ENCODE measurements around the gene CTNNA2.

Gene CTNNA2

DNA sequence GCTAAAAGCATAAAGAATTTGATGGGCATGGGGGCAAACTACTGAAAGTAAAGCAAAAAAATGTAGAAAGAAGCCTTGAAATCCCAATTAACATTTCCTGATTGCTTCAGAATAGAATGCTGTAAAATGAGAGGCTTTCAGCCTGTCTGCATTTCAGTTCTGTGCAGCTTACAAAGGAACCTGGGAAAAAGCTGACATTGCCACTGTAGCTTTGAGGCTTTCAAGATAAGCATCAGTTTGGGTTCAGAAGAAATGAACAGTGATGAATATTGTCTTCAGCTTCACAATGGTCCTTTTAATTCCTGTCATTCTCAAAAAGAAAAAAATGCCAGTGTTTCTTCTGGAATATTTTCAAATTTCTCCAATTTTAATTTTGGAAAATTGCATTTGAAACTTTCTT lies 549.0 kb downstream of the CTNNA2 start:
- no peaks in the 10 kb centered on the region for H3K9me3 ChIP-seq (ENCODE audit: control insufficient read depth, low read length)
- peaks cover 19% of the 10 kb centered on the region for H3K27me3 ChIP-seq (replicated peaks; ENCODE audit: control insufficient read depth, insufficient read depth, low read length)
- no peak for DNase-seq (ENCODE audit: low read depth)
- no peak overlapping the region for H3K4me3 ChIP-seq (ENCODE audit: low read length)
- H3K36me3 ChIP-seq (ENCODE audit: control insufficient read depth, insufficient read depth, low read length, severe bottlenecking) = no peaks in the 10 kb centered on the region
- no peak overlapping the region for H3K9ac ChIP-seq (ENCODE audit: low read length)
- H3K4me1 ChIP-seq (ENCODE audit: control insufficient read depth, insufficient read depth, low read length) = no peaks in the 10 kb centered on the region

DNA sequence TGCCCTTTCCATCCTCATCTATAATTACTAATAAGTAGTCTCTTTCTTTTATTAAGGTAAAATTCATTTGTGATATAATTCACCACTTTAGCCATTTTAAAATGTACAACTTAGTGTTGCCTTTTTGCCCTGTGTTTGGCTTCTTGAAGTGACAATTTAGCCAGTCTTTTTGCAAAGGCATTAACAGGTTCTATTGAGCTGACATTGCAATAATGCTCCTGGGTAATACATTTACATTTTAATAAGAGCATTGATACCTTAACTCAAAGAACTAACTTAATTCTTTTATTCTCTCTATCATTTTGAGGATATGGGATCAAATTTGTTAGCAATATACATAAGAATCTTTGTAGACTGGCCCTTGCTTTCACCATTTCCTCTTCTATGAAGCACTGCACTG lies 549.4 kb downstream of the CTNNA2 start:
- Histone ChIP-seq H3K36me3 (ENCODE audit: control insufficient read depth, insufficient read depth, low read length, severe bottlenecking) (no peaks in the 10 kb centered on the region), H3K9me3 (ENCODE audit: control insufficient read depth, low read length) (no peaks in the 10 kb centered on the region), H3K4me1 (ENCODE audit: control insufficient read depth, insufficient read depth, low read length) (no peaks in the 10 kb centered on the region), H3K9ac (ENCODE audit: low read length) (no peak overlapping the region), H3K4me3 (ENCODE audit: low read length) (no peak overlapping the region), H3K27me3 (replicated peaks; ENCODE audit: control insufficient read depth, insufficient read depth, low read length) (peaks cover 19% of the 10 kb centered on the region)
- DNase-seq (ENCODE audit: low read depth) = no peak

DNA sequence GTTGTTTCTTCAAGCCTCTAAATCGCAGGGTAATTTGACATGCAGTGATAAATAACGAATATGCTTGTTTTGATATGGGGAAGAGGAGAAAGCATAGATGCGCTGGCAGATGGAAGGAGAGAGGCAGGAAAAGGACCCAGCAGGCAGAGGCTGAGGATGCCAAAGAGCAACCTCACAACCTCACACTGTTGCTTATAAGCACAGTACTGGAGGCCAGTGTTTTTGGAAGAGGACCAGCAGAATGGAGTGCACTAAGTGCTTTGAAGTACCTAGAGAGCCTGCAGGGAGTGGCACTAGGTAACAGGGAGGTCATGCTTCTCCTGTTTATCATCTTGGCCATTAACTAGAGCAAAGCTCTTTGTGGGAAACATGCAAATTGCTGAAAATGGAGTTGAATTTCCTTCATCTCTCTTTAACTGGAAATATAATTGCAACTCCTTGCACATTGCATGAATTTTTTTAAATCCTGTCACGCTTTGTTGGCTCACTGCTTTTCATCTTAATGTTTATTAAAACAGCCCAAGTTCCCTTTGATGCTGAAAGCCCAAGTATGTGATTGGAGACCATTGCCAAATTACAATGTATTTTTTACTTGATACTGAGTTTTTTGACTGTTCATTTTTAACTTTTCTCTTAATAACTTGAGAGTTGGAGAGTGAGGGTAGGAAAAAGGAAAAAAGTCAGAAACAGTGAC lies 555.3 kb downstream of the CTNNA2 start:
- no peak overlapping the region for H3K9ac ChIP-seq (ENCODE audit: low read length)
- no peaks in the 10 kb centered on the region for H3K9me3 ChIP-seq (ENCODE audit: control insufficient read depth, low read length)
- peaks cover 35% of the 10 kb centered on the region for H3K27me3 ChIP-seq (replicated peaks; ENCODE audit: control insufficient read depth, insufficient read depth, low read length)
- H3K4me1 ChIP-seq (ENCODE audit: control insufficient read depth, insufficient read depth, low read length) = no peaks in the 10 kb centered on the region
- H3K36me3 ChIP-seq (ENCODE audit: control insufficient read depth, insufficient read depth, low read length, severe bottlenecking) = no peaks in the 10 kb centered on the region
- no peak for DNase-seq (ENCODE audit: low read depth)
- no peak overlapping the region for H3K4me3 ChIP-seq (ENCODE audit: low read length)

- Histone ChIP-seq H3K9me3 (ENCODE audit: control insufficient read depth, low read length) (no peaks in the 10 kb centered on the region), H3K27me3 (replicated peaks; ENCODE audit: control insufficient read depth, insufficient read depth, low read length) (peaks cover 29% of the 10 kb centered on the region), H3K9ac (ENCODE audit: low read length) (no peak overlapping the region), H3K4me3 (ENCODE audit: low read length) (no peak overlapping the region), H3K36me3 (ENCODE audit: control insufficient read depth, insufficient read depth, low read length, severe bottlenecking) (no peaks in the 10 kb centered on the region), H3K4me1 (ENCODE audit: control insufficient read depth, insufficient read depth, low read length) (no peaks in the 10 kb centered on the region)
- no peak for DNase-seq (ENCODE audit: low read depth)
These were observed 557.7 kb downstream of the CTNNA2 start for GRCh38 chr2:80070587-80070986.

DNA sequence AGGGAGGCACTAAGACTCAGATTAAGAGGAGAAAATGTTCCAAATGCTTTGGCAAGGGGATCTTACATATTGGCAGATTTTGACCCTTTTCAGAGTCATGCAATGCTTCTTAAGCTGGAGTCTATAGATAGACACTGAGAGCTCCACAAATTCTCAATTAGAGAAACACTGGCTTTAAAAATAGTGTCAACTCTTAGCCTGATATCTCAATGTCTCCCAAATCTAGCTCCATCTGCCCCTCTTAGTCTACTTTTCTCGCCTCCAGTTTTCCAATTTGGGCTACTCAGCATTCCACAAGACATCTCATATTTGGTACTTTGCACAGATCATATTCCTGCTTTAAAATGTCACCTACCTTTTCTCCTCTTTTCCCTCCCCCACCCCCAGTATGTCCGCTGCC lies 559.1 kb downstream of the CTNNA2 start:
- Histone ChIP-seq H3K4me1 (ENCODE audit: control insufficient read depth, insufficient read depth, low read length) (no peaks in the 10 kb centered on the region), H3K4me3 (ENCODE audit: low read length) (no peak overlapping the region), H3K27me3 (replicated peaks; ENCODE audit: control insufficient read depth, insufficient read depth, low read length) (peaks cover 29% of the 10 kb centered on the region), H3K9ac (ENCODE audit: low read length) (no peak overlapping the region), H3K9me3 (ENCODE audit: control insufficient read depth, low read length) (no peaks in the 10 kb centered on the region), H3K36me3 (ENCODE audit: control insufficient read depth, insufficient read depth, low read length, severe bottlenecking) (no peaks in the 10 kb centered on the region)
- DNase-seq (ENCODE audit: low read depth) = no peak

DNA sequence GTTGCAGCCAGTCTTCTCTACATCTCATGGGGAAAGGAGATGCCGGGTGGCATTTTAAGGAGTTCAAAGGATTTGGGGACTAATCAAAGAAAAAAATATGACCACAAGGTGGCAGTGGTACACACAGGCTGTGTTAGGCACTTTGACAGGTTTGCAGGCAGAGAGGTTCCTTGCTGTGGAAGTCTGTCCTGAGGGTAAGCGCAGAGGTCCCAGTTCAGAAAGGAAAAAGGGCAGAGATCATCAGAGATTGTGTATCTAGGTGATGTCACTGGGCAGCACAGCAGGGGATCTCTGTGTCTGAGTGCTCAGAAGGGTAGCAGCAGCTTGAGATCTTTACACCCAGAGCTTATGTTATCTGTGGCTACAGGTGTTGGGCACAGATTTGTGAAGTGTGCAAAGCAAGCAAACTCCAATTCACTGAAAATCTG lies 560.3 kb downstream of the CTNNA2 start:
- H3K9me3 ChIP-seq (ENCODE audit: control insufficient read depth, low read length) = no peaks in the 10 kb centered on the region
- H3K4me1 ChIP-seq (ENCODE audit: control insufficient read depth, insufficient read depth, low read length) = no peaks in the 10 kb centered on the region
- peak; percentile 89 for DNase-seq (ENCODE audit: low read depth)
- H3K4me3 ChIP-seq (ENCODE audit: low read length) = no peak overlapping the region
- H3K9ac ChIP-seq (ENCODE audit: low read length) = no peak overlapping the region
- H3K27me3 ChIP-seq (replicated peaks; ENCODE audit: control insufficient read depth, insufficient read depth, low read length) = peaks cover 24% of the 10 kb centered on the region
- H3K36me3 ChIP-seq (ENCODE audit: control insufficient read depth, insufficient read depth, low read length, severe bottlenecking) = no peaks in the 10 kb centered on the region

GRCh38 chr2:80074321-80075070 lies 561.6 kb downstream of the CTNNA2 start:
- Histone ChIP-seq H3K4me1 (ENCODE audit: control insufficient read depth, insufficient read depth, low read length) (no peaks in the 10 kb centered on the region), H3K9me3 (ENCODE audit: control insufficient read depth, low read length) (no peaks in the 10 kb centered on the region), H3K9ac (ENCODE audit: low read length) (no peak overlapping the region), H3K27me3 (replicated peaks; ENCODE audit: control insufficient read depth, insufficient read depth, low read length) (peaks cover 18% of the 10 kb centered on the region), H3K36me3 (ENCODE audit: control insufficient read depth, insufficient read depth, low read length, severe bottlenecking) (no peaks in the 10 kb centered on the region), H3K4me3 (ENCODE audit: low read length) (no peak overlapping the region)
- no peak for DNase-seq (ENCODE audit: low read depth)

DNA sequence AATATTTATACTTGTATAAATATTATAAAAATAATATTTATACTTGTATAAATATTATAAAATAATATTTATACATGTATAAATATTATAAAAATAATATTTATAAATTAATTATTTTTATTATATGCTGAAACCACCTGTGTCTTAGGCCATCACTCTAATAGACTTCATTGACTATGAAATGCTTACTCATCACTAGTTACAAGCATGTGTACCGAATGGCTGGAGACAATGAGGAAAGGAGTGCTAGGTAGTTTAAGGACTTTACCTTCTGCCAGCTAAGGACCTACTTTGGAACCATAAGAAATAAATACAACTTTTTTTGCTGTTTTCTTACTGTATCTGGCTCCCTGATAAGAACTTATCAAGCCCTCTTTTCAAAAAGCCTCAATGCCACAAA lies 562.9 kb downstream of the CTNNA2 start:
- Histone ChIP-seq H3K36me3 (ENCODE audit: control insufficient read depth, insufficient read depth, low read length, severe bottlenecking) (no peaks in the 10 kb centered on the region), H3K4me3 (ENCODE audit: low read length) (no peak overlapping the region), H3K9ac (ENCODE audit: low read length) (no peak overlapping the region), H3K4me1 (ENCODE audit: control insufficient read depth, insufficient read depth, low read length) (no peaks in the 10 kb centered on the region), H3K27me3 (replicated peaks; ENCODE audit: control insufficient read depth, insufficient read depth, low read length) (peaks cover 11% of the 10 kb centered on the region), H3K9me3 (ENCODE audit: control insufficient read depth, low read length) (no peaks in the 10 kb centered on the region)
- DNase-seq (ENCODE audit: low read depth) = no peak

- Histone ChIP-seq H3K9ac (ENCODE audit: low read length) (no peak overlapping the region), H3K4me3 (ENCODE audit: low read length) (no peak overlapping the region), H3K36me3 (ENCODE audit: control insufficient read depth, insufficient read depth, low read length, severe bottlenecking) (no peaks in the 10 kb centered on the region), H3K27me3 (replicated peaks; ENCODE audit: control insufficient read depth, insufficient read depth, low read length) (peaks cover 6% of the 10 kb centered on the region), H3K9me3 (ENCODE audit: control insufficient read depth, low read length) (no peaks in the 10 kb centered on the region), H3K4me1 (ENCODE audit: control insufficient read depth, insufficient read depth, low read length) (no peaks in the 10 kb centered on the region)
- peak; percentile 67 for DNase-seq (ENCODE audit: low read depth)
These were observed 565.6 kb downstream of the CTNNA2 start for GRCh38 chr2:80078290-80079036.

DNA sequence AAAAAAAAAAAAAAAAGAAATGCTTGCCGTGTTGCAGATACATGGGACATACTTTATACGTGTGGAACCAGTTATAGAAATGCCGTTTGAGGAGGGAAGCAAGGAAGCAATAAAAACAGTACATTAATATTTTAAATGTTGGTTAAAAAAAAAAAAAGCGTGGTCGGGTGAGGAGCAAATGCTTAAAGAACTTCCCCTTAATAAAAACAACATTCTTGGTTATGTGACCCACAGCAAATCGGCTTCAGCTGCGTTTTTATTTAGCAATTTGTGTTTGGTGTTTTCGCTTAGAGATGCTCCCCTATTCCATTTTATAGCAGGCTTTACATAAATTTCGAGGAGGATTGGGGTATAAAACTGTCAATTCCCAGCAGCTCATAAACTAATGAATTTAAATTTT lies 568.1 kb downstream of the CTNNA2 start:
- no peak for DNase-seq (ENCODE audit: low read depth)
- Histone ChIP-seq H3K9me3 (ENCODE audit: control insufficient read depth, low read length) (no peaks in the 10 kb centered on the region), H3K4me1 (ENCODE audit: control insufficient read depth, insufficient read depth, low read length) (no peaks in the 10 kb centered on the region), H3K27me3 (replicated peaks; ENCODE audit: control insufficient read depth, insufficient read depth, low read length) (peaks cover 6% of the 10 kb centered on the region), H3K9ac (ENCODE audit: low read length) (peak overlapping the region; percentile 36), H3K36me3 (ENCODE audit: control insufficient read depth, insufficient read depth, low read length, severe bottlenecking) (no peaks in the 10 kb centered on the region), H3K4me3 (ENCODE audit: low read length) (peak overlapping the region; percentile 74)

DNA sequence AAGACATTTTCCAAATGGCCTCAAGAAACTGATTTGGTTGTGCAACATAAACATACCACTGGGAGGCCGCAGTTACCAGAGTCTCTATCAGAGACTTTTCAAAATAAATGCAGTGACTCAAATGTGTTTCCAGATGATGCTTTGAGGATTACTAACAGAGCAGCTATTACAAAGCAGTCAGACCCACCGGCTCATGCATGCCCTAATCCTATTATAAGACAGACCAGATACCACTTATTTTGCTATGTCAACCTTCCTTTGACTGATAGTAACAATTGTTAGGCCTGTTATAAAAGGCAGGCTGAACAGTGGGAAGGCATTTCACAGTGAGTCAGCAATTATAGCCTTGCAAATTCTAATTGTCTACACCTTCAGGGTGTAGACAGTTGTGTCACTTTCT lies 574.0 kb downstream of the CTNNA2 start:
- H3K36me3 ChIP-seq (ENCODE audit: control insufficient read depth, insufficient read depth, low read length, severe bottlenecking) = no peaks in the 10 kb centered on the region
- H3K27me3 ChIP-seq (replicated peaks; ENCODE audit: control insufficient read depth, insufficient read depth, low read length) = peaks cover 4% of the 10 kb centered on the region
- H3K9ac ChIP-seq (ENCODE audit: low read length) = no peak overlapping the region
- no peaks in the 10 kb centered on the region for H3K9me3 ChIP-seq (ENCODE audit: control insufficient read depth, low read length)
- H3K4me1 ChIP-seq (ENCODE audit: control insufficient read depth, insufficient read depth, low read length) = peaks cover 10% of the 10 kb centered on the region
- DNase-seq (ENCODE audit: low read depth) = peak; percentile 93
- H3K4me3 ChIP-seq (ENCODE audit: low read length) = no peak overlapping the region

Data from adipocyte (in vitro differentiated cells).